NCI-H2196 treated with DMSO at 0.1 percent for 48 hours (cell line): ENCODE data around the gene DIAPH3.

ENCODE experiments used
- DNase-seq: peaks from one replicate; lab custom pipeline; 2025; ENCODE audit not compliant: unreplicated experiment; lab: John Stamatoyannopoulos, UW

The DIAPH3 gene

DNA sequence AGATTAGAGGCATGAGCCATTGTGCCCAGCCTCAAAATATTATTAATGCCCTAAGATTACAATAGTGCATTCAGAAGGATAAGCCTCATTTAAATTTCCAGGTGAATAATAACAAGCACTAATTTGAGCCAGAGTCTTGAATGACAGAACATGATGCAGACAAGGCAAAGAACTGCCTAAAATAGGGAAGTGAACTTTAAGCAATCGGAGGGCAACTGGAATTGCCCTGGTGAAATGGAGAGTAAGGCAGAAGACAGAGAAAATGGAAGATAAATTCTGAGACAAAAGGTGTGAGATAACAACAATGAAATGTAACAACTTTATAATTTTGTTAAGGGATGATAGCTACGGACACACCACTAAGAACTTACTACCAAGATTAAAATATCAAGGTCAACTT, 199.9 kb downstream of the DIAPH3 start:
- no peak for DNase-seq

- DNase-seq, result no peak
Measured at GRCh38 chr13:59963383-59963782, 200.3 kb downstream of the DIAPH3 start.

- DNase-seq, result no peak
Measured at GRCh38 chr13:59962343-59962742, 201.4 kb downstream of the DIAPH3 start.

- no peak for DNase-seq
Measured at GRCh38 chr13:59960683-59961082, 203.0 kb downstream of the DIAPH3 start.

DNA sequence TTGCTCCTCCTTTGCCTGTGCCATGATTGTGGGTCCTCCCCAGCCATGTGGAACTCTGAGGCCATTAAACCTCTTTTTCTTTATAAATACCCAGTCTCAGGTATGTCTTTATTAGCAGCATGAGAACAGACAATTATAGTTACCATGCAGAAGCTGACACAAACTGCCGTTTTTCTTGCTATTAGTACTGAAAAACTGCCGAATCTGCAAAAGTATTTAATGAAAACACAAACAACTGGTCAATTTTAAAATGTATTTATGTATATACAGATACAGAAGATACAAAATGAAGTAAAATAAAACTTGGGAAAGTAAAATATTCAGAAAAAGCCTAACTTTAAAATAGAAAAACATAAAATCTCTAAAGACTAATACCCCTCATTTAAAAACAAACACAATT, 206.3 kb downstream of the DIAPH3 start:
- DNase-seq, result no peak

DNA sequence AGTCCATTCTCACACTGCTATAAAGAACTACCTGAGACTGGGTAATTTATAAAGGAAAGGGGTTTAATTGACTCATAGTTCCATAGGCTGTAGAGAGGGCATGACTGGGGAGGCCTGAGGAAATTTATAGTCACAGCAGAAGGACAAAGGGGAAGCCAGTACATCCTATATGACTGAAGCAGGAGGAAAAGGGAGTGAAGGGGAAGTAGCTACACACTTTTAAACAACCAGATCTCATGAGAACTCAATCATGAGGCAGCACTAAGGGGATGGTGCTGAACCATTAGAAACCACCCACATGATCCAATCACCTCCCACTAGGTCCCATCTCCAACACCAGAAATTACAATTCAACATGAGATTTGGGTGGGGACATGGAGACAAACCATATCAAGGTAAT, 209.1 kb downstream of the DIAPH3 start:
- DNase-seq, result no peak

DNA sequence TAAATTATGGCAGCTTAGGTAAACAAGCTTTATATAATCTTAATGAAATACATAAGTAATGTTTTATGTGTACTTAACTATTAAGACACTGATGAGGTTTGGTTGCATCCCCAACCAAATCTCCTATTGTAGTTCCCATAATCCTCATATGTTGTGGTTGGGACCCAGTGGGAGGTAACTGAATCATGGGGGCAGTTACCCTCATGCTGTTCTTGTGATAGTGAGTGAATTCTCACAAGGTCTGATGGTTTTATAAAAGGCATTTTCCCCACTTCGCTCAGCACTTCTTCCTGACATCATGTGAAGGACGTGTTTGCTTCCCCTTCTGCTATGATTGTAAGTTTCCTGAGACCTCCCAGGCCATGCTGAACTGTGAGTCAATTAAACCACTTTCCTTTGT, 212.7 kb downstream of the DIAPH3 start:
- no peak for DNase-seq

GRCh38 chr13:59950266-59950665, 213.5 kb downstream of the DIAPH3 start:
- no peak for DNase-seq

DNA sequence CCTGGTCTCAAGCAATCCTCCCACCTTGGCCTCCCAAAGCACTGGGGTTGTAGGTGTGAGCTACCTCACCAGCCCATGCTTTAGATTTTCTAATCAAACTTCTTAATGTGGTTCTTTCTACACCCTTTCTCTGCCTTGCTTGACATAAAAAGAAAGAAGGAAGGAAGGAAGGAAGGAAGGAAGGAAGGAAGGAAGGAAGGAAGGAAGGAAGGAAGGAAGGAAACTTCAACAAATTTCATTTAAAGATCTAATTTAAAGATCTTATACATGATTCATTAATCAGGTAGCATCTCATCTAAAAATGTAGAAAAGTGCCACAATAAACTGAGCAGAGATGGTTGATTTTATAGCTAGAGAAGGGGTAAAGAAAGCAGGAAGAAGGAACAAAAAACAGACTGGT, 215.0 kb downstream of the DIAPH3 start:
- no peak for DNase-seq

DNA sequence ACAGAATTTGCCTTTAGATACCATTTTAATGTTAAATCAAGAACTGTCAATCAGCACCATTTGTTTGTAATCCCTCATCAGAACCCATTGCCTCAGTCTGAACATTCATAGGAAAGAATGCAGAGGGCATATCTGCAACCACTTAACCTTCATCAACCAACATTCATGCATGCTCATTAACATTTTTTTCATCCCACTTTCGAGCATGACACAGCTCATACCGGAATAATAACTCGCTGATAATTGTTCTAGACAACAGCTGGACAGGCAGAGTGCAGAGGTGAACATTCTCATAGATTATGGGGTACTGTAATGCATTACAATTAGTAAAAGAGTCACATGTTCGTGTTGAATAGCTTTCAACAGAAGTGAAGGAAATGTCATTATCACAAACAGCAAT, 216.8 kb downstream of the DIAPH3 start:
- no peak for DNase-seq

GRCh38 chr13:59931621-59932020, 232.1 kb downstream of the DIAPH3 start:
- DNase-seq, result no peak

DNA sequence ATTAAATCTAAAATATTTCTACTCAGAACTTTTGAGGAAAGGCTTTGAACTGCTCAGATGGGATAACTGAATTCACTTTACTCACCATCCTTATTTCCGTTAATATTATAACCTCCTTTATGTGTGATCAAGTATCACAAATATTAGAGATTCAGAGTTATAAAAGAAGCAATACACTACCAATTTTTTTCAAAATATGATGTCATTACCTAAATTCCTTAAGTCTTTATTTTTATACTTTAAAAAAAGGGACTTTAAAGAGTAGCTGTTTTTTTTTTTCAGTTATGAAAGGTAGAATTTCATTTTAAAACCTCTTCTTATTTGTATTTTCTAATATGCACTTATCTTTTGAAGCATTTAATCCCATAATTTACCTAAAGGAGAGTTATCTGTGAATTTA, 239.5 kb downstream of the DIAPH3 start:
- DNase-seq, result no peak

- DNase-seq, result no peak
Measured at GRCh38 chr13:59915252-59915651, 248.5 kb downstream of the DIAPH3 start.

- DNase-seq, result no peak
Measured at GRCh38 chr13:59914556-59914955, 249.2 kb downstream of the DIAPH3 start.

DNA sequence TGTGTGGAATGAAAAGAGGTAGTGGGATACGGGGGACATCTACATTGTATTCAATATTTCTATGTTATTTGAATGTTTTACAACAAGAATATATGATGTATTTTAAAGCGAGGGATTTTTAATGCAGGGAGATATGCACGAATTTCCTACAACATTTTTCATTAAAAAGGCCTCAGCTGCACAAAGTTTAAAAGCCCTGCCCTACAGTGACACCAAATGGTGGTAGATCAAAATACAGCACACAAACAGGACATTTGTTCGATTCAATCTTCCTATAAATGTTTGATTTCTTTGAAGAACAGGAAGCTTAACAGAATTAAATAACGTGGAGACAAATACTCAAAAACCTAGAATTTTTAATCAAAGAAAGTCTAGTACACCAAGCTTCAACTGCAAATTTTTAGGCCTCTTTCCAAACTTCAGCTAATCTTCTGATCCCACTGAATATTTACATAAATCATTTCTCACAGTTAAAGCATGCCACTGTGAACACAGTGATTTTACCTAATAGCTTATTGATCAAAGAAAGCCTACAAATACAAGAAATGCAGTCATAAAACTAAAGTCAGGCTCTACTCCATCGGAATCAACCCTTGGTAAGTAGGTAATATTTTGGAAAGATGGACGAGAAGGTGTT, 257.2 kb downstream of the DIAPH3 start:
- peak; percentile 1 for DNase-seq

- DNase-seq, result no peak
Measured at GRCh38 chr13:59901191-59901590, 262.5 kb downstream of the DIAPH3 start.

DNA sequence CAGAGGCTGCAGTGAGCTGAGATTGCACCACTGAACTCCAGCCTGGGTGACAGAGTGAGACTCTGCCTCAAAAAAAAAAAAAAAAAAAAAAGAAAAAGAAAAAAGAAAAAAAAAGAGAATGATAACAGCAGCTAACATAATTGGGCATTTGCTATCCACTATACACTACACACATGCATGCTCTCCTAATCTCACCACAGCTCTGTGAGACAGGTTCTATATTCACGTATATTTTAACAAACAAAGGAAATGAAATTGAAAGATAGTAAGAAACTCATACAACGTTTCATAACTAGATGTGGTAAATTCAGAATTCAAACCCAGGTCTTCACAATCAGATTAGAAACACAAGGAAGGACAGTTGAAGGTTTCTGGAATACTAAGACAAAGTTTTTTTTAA, 265.7 kb downstream of the DIAPH3 start:
- DNase-seq, result no peak

DNA sequence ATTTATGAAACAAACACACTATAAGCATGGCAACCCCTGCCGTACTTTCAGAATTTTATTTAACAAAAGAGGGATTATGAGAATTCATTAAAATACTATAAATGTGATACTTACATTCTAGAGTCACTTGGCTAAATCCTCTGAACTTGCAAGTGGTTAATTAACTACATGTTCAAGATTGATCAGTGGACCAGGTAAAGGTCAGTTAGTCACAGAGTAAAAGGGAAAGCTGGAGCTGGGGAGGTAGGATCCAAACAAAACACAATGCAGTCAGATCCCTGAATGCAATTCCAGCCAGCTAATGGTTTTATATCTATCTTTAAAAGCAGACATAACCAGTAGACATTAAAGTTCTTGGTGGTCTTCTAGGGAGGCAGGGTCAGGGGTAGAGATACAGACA, 270.5 kb downstream of the DIAPH3 start:
- no peak for DNase-seq

DNA sequence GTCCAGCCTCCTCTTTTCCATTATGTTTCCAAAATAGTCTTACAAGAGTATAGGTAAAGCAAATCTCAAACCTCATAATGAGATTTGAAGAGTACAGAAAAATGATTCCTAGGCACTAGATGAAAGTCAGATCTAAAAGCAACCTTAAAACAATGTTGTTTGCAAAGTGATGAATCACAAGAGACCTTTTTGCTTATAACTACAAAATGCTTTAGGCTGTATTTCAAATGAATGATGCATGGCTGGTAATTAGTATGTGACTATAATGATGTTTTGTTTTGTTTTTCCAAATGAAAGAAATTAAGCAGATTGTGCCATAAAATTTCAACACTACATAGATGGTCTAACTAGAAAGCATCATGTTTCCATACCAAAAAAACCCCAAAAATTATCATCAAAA, 272.7 kb downstream of the DIAPH3 start:
- DNase-seq, result no peak

- no peak for DNase-seq
Measured at GRCh38 chr13:59890054-59890453, 273.7 kb downstream of the DIAPH3 start.

DNA sequence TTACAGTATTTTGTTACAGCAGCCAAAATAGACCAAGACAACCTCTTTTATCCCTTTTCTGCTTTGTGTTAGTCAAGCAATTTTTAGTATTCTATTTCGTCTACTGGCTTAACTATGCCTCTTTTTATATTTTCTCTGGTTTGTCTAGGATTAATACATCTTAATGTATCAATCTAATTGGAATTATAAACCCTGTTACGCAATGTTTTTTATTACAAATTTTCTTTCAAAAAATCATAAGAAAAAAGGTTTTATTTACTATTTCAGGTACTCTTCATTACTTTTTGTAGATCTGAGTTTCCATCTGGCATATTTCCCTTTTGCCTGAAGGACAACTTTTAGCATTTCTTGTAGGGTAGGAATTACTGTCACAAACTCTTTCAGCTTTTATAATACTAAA, 275.3 kb downstream of the DIAPH3 start:
- DNase-seq, result no peak

- DNase-seq, result no peak
Measured at GRCh38 chr13:59885076-59885475, 278.7 kb downstream of the DIAPH3 start.

DNA sequence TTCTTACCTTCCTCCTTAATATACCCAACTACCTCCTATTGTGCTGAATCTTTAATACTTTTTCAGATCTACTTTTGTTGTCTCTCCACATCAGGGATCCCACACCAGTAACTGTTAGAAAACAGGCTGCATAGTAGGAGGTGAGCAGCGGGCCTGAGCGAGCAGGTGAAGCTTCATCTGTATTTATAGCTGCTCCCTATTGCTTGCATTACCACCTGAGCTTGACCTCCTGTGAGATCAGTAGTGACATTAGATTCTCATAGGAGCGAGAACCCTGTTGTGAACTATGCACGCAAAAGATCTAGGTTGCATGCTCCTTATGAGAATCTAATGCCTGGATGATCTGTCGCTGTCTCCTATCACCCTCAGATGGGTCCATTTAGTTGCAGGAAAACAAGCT, 279.8 kb downstream of the DIAPH3 start:
- DNase-seq, result no peak

GRCh38 chr13:59880468-59880867, 283.3 kb downstream of the DIAPH3 start:
- no peak for DNase-seq
